AG04449 (cell line): Measurements from ENCODE around the gene STK32C.

ENCODE experiments used
- CTCF ChIA-PET: fragments of 350-600 bp; formaldehyde crosslinking; extraction: SDS; loops from one replicate; lab custom pipeline; 2021; ENCODE audit warnings: antibody characterized with exemption; lab: Yijun Ruan, JAX
- POLR2A ChIA-PET: fragments of 400-600, 350-600 bp; formaldehyde crosslinking; extraction: SDS; loops from one replicate; lab custom pipeline; 2020; ENCODE audit warnings: antibody characterized with exemption, inconsistent platforms; lab: Yijun Ruan, JAX
- DNase-seq: peaks from one replicate; pipeline ENCODE4 v3.0.0-alpha.2; 2010; ENCODE audit warnings: low read depth, low spot score
- H3K4me3 ChIP-seq: 2 replicates; pipeline ENCODE4 v1.5.1; 2011; ENCODE audit warnings: low read depth, mild to moderate bottlenecking, control low read depth, low read length
- TF ChIP-seq, protein P1 (sequence below): IDR thresholded peaks from one replicate; pipeline ENCODE4 v1.5.1; 2011; ENCODE audit warnings: mild to moderate bottlenecking, moderate library complexity, low read length, control low read depth, inconsistent platforms; ENCODE audit not compliant: insufficient read depth; ENCODE audit errors: missing control alignments

Gene STK32C

DNA sequence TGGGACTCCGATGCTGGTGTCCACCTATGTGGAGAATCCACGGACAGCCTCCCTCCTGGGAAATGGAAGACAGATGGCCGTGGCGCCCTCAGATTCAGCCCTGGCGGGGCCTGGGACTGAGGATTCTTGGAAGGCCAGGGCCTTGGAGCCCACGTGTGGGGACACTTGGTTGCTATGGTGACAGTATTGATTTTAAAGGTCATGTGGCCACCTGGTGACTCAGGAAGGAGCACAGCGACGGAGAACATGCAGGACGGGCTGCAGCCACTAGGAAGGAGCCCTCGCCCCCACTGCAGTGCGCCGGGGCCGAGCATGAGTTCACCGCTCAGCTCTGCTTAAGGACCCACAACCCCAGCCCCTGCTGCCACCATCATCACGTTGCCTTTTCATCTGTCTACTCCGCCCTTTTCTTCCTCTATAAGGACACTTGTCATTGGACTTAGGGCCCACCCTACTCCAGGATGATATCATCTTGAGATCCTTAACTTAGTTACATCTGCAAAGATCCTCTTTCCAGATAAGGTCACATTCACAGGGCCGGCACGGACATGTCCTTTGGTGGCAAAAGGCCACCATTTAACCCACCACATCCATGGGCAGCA, 3.7 kb upstream of the STK32C start:
- POLR2A ChIA-PET, result no interaction called here
- H3K4me3 ChIP-seq, result no peak overlapping the region
- TF ChIP-seq, protein P1, sequence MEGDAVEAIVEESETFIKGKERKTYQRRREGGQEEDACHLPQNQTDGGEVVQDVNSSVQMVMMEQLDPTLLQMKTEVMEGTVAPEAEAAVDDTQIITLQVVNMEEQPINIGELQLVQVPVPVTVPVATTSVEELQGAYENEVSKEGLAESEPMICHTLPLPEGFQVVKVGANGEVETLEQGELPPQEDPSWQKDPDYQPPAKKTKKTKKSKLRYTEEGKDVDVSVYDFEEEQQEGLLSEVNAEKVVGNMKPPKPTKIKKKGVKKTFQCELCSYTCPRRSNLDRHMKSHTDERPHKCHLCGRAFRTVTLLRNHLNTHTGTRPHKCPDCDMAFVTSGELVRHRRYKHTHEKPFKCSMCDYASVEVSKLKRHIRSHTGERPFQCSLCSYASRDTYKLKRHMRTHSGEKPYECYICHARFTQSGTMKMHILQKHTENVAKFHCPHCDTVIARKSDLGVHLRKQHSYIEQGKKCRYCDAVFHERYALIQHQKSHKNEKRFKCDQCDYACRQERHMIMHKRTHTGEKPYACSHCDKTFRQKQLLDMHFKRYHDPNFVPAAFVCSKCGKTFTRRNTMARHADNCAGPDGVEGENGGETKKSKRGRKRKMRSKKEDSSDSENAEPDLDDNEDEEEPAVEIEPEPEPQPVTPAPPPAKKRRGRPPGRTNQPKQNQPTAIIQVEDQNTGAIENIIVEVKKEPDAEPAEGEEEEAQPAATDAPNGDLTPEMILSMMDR, result no peak
- DNase-seq, result no peak
- CTCF ChIA-PET, result no interaction called here

DNA sequence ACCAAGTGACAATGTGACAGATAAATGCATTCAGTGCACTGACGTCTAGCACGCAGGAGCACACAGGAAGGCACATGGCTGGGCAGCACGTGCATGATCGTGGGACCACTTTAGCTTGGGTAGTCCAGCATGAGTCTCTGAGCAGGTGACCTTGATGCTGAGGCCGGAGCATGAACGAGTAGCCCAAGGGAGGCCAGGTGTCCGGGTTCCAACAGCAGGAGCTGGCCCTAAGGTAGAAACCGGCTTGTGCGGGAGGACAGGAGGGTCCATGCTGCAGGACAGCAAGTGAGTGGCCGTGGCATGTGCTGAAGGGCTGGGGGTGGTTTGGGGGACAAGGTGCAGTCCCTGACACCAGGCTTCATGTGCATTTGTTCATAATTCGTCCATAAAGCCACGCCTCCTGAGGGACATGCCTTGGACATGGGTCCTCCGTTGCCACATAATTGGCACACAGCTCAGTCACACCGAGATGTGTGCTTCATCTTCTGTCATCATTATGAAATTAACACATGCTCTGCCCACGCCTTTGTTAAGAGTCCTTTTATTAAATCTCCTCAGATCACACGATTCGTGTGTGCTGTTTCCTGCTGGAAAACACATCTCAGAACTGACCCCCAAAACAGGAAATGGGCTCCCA, 3.1 kb upstream of the STK32C start:
- DNase-seq, result no peak
- TF ChIP-seq, protein P1, result no peak
- H3K4me3 ChIP-seq, result no peak overlapping the region
- POLR2A ChIA-PET, result no interaction called here
- CTCF ChIA-PET, result no interaction called here

DNA sequence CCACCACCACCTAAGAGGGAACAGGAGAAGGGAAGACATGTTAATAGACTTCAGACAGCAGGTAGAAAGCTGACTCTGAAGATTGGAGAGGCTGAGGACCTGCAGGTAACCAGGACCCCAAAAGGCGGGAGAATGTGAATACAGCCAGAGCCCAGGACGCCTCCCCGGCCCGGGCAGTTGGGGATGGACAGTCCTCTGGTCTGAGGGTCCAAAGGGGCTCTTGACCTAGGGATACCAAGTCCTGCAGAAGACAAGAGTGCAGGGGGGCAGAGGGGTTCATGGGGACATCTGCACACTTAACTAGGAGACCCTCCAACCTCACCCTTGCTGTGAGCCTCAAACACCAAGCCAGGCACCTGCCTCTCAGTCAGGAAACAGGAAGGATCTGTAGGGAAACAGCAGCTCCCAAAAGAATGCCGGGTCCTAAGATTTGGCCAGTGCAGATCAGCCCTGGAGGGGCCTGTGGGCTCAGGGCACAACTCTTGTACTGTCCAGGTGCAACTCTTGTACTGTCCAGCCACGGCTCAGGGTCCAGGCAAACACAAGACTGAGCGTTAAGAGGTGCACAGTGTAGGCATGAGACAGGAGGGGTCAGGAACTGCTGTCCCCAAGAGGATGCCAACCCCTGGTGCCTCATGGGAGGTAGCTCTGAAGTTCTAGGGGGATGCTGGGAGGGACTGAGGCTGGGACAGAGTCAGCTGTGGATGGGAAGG, 2.3 kb upstream of the STK32C start:
- ChIA-PET CTCF (no interaction called here), POLR2A (no interaction called here)
- no peak for DNase-seq
- TF ChIP-seq, protein P1, result no peak
- no peak overlapping the region for H3K4me3 ChIP-seq

DNA sequence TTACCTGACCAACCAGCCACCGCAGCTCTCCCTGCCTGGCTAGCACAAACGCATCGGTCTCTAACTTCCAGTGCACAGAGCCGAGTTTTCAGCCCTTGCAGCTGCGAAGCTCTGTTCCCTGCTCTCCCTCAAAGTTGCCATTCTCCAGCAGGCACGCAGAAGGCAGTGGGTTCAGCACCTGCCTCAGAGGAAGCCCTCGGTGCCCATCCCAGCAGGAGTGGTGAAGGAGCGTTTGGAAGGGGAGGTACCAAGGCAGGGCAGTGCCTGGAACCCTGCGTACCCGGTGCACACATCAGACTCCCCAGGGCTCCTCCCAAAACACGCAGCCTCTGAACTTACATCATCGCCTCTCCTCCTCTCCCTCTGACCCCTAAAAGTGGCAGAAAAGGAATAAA, 1.7 kb upstream of the STK32C start:
- no peak overlapping the region for H3K4me3 ChIP-seq
- ChIA-PET CTCF (no interaction called here), POLR2A (no interaction called here)
- no peak for DNase-seq
- TF ChIP-seq, protein P1, result no peak

DNA sequence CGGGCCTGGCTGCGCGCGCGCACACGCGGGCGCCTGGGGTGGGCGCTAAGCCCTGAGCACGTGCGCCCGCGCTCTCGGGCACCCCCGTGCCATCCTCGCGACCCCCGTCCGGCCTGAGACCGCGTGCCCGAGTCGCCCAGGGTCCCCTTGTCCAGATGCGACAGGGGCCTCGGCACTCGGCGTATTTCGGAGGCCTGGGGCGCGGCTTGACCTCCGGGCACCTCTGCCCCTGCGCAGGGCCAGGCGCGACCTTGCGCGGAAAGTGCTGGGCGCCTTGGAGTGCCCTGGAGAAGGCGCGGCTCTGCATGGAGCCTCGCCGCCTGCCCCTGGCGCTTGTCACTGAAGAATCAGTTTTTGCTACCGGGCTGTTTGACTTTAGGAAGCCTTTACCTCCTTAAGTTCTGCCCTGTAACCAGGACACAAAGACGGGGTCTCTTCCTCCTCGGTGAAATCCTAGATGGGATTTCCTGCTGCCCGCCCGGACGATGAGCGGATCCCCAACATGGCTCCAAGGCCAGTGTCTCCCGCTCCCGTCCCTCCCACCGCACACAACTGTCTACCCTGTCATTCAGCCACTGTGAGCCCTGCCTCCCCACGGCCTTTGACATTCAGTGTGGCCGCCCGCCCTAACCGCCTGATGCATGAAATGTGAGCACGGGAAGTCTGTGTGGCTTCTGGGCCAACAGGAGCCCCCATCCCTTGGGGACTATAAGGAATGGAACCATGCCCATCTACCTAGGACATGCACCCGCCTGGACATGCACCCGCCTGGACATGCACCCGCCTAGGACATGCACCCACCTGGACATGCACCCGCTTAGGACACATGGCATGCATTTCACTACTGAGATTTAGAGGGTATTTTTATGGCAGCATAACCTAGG, 1.1 kb upstream of the STK32C start:
- TF ChIP-seq, protein P1, result no peak
- CTCF ChIA-PET, result no interaction called here
- POLR2A ChIA-PET, result no interaction called here
- peak overlapping the region; percentile 79 for H3K4me3 ChIP-seq
- DNase-seq, result no peak
